Inflammatory macrophage treated with lipopolysaccharide for 4 hours (primary cell): Measurements from ENCODE around the gene TTYH3.

Source experiments
- DNase-seq: peaks from one replicate; pipeline ENCODE4 v3.0.0-alpha.2; 2020

Gene TTYH3

DNA sequence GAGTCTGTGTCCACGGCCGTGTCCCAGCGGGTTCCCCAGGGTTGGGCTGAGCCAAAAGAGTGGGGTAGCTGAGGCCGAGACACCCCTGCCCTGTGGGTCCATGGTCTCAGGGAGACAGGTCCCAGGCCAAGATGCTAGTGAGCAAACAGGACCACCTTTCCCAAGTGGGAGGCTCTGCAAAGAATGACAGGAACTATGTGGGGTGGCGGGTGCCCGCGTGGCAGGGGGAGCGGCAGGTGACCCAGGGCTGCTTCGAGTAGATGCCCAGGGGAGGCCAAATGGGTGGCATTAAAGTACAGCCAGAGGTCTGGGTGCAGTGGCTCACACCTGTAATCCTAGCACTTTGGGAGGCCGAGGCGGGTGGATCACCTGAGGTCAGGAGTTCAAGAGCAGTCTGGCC, 18.2 kb downstream of the TTYH3 start:
- no peak for DNase-seq

- no peak for DNase-seq
Measured at GRCh38 chr7:2650451-2650850, 18.7 kb downstream of the TTYH3 start.

GRCh38 chr7:2651336-2651735, 19.6 kb downstream of the TTYH3 start:
- no peak for DNase-seq

- no peak for DNase-seq
Measured at GRCh38 chr7:2651847-2652735, 20.3 kb downstream of the TTYH3 start.

DNA sequence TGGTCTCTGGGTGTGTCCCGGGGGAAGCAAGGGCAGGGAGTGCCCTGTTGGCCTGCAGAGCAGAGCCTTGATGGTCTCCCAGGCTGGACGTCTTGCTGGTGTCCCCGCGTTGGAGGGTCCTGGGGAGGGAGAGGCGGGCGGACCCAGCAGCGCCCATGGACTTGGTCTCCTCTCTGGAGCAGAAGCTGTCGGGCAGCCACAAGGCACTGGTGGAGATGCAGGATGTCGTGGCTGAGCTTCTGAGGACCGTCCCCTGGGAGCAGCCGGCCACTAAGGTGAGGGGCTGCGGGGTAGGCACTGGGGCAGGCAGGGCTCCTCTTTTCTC, 20.9 kb downstream of the TTYH3 start:
- DNase-seq, result no peak

GRCh38 chr7:2654059-2654458, 22.3 kb downstream of the TTYH3 start:
- no peak for DNase-seq

GRCh38 chr7:2655870-2656614, 24.3 kb downstream of the TTYH3 start:
- no peak for DNase-seq

- DNase-seq, result no peak
Measured at GRCh38 chr7:2657208-2657607, 25.4 kb downstream of the TTYH3 start.

DNA sequence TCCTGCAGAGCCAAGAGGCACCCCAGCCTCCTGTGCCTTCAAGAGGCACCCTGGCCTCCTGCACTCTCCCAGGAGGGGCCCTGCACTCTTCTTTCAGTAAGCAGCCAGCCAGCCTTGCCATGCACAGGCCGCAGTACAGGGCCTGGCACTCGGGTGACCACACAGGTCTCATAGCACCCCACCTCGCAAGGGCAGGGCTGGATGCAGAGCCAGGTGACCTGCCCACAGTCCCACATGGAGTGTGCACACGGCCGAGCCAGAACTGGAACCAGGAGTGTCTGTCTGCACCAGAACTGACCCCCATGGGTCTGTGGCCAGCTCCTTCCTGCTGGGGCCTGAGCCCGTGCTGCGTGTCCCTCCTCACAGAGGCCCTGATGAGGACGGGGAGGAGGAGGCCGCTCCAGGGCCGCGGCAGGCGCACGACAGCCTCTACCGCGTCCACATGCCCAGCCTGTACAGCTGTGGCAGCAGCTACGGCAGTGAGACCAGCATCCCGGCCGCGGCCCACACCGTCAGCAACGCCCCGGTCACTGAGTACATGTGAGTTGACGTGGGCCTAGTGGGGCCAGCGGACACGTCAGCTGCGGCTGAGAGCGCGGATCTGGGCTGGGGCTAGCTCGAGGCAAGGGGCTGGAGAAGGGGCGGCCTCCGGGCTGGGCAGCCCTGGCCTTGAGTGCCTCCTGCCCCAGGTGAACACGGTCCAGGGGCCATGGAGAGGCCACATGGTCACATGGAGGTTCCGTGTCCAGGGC, 26.3 kb downstream of the TTYH3 start:
- DNase-seq, result no peak

- DNase-seq, result no peak
Measured at GRCh38 chr7:2658941-2659340, 27.2 kb downstream of the TTYH3 start.

- no peak for DNase-seq
Measured at GRCh38 chr7:2659556-2660358, 28.0 kb downstream of the TTYH3 start.

DNA sequence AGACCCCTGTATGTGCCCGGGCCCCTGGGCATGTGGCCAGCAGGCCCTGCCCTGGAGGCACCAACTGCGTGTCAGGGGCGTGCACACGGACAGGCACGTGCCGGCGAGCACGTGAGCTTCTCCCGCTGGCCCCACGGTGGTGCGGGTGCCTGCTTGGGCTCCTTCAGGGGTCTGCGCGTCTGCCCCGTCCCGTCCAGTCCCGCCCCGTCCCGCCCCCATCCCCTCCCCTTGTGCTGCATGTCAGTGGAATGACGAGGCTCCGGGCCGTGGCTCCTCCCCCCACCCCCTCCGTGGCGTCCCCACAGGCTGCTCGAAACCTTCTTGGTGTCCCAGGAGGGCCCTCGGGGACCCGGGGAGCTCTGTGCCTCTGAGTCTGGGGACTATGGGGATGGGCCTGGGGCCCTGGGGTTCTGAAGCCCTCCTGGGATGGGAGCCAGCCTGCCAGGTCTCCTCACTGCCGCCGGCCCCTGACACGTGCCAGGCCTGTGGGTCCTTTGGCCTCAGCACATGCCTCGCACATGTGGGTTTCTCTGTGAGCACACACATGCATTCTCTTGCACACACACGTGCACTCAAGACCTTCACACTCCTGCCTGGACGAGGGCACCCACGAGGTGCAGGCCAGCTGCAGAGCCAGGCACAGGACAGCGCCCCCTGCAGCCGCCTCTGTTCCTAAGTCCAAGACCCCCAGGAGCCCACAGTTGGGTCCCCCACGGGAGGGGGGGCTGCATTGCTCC, 28.7 kb downstream of the TTYH3 start:
- DNase-seq, result no peak

DNA sequence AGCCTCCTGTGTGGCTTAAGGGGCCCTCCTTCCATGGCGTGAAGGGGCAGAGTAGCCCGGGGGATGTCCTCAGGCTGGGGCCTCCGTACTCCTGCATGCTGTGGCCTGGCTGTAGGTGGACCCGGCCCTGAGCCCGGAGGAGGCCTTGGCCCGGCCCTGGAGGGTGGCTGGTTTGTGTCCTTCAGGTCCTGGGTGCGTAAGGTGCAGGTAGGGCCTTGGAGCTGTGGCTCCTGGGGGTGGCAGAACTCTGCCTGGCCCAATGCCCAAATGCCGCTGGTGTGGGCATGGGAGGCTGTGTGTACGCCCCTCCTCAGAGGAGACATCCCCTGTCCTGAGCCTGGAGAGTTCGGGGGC, 29.3 kb downstream of the TTYH3 start:
- no peak for DNase-seq

DNA sequence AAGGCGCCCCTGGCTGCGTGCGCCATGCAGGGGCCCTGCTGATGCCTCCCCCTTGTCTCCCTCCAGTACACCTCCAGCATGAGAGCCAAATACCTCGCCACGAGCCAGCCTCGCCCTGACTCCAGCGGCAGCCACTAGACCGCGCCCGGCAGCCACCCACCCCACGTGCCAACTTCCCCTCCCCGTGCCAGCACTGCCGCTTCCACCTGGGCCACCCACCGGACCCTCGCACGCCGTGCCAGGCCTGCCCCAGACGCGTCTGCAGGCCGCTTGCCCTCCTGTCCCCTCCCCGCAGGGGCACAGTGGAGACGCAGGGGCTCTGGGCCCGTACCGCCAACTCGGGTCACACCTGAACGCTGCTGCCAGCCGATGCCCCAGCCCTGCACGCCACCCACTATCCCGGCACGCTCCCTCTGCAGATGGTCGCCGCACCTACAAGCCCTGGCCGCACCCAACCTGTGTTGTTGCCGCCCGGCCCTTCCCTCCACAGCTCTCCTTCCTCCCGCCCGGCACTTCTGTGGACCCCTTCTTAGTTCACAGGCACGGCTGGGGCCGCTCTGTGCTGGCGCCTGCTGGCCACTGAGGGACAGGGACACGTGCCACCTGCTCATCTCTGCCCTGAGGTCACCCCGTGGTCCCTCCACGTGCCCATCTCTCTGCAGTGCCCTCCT, 30.0 kb downstream of the TTYH3 start:
- DNase-seq, result no peak

DNA sequence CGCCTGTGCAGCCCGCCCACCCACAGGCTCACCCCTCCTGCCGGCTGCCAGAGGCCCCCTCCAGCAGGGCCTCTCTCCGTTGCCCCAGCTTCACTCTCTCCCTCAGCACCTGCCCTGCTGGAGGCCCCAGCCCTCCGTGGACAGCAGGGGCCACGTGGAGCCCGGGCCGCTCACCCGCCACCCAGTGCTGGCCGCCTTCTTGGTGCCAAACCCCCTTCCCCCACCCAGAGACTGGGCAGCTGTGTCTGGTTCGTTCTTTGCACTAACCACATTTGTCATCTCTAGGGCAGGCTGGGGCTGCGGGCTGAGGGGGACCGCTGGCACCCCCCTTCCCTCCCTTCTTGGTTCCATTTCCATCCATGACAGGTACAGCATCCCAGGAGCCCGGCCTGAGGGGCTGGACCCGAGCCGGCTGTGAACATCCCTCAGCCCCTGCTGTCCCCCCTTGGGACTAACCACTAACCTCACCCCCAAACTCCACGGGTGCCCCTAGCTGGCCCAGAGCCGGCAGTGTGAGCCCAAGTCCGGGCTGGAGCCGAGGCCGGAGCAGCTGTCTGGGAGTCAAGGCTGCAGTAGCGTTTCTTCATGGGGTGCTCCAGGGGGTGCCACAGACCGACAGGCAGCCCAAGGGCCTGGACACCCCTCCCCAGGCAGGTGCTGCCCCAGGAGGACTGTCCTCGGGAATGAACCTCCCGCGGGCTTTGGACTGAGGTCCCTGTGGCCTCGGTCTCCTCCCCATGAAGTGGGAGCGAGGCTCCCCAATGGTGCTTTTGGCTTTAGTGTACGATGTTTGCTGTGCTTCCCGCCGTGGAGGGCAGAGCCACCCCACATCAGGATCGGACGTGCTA, 30.7 kb downstream of the TTYH3 start:
- no peak for DNase-seq

DNA sequence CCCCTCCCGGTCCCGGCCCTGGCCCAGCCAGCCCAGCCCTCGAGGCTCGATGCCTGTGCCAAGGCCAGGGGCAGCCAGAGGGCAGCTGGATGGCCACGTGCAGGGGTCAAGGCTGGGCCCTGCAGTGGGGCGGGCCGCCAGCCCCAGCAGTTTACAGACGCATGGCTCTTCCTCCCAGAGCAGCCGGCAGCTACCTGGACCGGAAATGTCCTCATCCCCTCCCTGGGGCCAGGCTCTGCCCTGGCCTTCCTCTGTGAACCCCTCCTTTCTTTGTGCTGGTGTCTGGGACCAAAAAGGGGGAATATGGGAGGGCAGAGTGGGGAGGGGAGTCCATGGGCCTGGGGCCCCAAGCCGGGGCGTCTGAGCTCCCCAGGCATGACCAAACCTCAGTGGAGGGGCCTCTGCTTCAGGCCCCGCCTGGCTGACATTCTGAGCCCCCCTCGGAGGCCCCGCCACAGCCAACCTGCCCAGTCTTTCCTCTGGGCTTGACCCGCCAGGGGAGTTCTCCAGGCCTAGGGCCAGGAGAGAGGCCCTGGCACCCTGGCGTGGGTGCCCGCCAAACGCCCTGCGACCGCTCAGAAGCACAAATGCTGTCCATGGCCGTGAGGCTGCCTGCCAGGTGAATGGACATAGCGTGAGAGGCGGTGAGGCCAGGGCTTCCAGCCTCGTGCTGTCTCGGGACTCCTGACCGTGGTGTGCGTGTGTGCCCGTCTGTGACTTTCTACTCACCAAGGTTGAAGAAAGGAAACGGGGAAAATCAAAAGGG, 31.5 kb downstream of the TTYH3 start:
- no peak for DNase-seq

DNA sequence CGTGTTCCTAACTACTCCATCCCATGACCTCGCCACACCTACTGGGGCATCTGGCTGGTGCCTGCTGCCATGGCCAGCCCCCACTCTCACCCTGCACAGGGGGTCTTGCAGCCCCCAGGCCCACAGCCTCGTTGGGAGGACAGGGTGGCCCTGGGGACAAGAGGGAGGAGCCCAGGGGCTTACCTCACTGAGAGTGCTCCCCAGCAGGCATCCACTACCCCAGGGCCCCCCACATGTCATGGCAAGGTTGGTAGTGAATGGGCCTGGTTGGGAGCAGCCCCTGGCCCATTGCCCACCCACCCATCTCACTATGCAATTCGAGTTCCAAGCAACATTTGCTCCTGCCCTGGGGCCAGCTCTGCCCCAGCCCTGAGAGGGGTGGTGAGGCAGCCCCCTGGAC, 32.2 kb downstream of the TTYH3 start:
- DNase-seq, result no peak

DNA sequence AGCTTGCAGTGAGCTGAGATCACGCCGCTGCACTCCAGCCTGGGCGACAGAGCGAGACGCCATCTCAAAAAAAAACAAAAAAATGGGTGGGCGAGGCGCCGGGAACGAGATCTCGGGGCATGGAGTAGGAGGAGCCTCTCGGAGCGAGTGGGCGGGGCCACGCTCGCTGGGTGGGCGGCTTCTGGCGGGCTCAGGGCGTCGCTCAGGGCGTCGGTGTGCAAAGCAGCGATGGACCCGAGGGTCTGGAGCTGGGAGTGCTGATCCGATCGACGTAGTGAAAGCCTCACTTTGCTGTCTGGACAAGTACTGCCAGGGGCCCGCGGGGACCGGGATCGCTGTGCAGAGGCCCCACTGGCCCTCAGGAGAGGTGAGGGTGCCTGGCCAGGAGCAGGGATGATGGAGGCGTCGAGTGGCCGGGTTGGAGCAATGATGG, 33.6 kb downstream of the TTYH3 start:
- no peak for DNase-seq

DNA sequence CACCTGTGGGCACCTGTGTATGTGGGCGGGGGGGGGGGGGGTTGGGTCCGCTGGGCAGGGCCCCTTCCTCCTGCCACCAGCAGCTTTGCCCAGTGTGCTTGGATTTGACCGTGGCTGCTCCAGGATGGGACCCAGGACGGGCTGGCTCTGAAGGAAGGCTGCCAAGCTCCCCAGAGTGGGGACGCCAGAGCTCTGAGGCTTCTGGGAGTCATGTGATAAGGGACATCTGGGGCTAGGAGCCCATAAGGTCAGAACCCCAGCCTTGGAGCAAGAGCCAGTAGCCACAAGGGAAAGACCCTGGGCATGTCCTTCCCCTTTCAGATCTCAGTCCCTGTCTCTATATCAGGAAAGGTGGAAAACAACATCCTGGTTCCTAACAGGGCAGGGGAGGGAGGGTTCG, 34.4 kb downstream of the TTYH3 start:
- peak; percentile 11 for DNase-seq
